LHCN-M2 (cell line): Measurements from ENCODE around the gene VAV2. TPM values are rescaled to one million over a fixed set of nuclear protein-coding genes. Genes with fewer than 3 reads are reported as not detected.

Source experiments
- DNase-seq: peaks from one replicate; pipeline ENCODE4 v3.0.0-alpha.2; 2012; ENCODE audit warnings: low read depth
- total RNA-seq: library from RNA; depleted of rRNA; stranded (reverse); fragments of >200 nt; gene quantifications from 2 replicates; pipeline ENCODE4 v1.2.3, GENCODE V29; 2014

Gene VAV2
- total RNA-seq, 1 experiment from 2014 or later, result 13.0 TPM

- DNase-seq, result no peak
Measured at GRCh38 chr9:133821601-133822429, 170.3 kb downstream of the VAV2 start.

GRCh38 chr9:133819923-133820322 is 172.2 kb downstream of the VAV2 start:
- no peak for DNase-seq

GRCh38 chr9:133818444-133818843 is 173.7 kb downstream of the VAV2 start:
- DNase-seq, result peak; percentile 12

GRCh38 chr9:133815781-133816180 is 176.3 kb downstream of the VAV2 start:
- DNase-seq, result no peak

GRCh38 chr9:133814586-133815208 is 177.4 kb downstream of the VAV2 start:
- DNase-seq, result no peak

- no peak for DNase-seq
Measured at GRCh38 chr9:133813749-133814585, 178.2 kb downstream of the VAV2 start.

GRCh38 chr9:133812941-133813748 is 179.0 kb downstream of the VAV2 start:
- DNase-seq, result no peak

- DNase-seq, result no peak
Measured at GRCh38 chr9:133812077-133812868, 179.9 kb downstream of the VAV2 start.

- DNase-seq, result no peak
Measured at GRCh38 chr9:133811471-133811870, 180.7 kb downstream of the VAV2 start.

GRCh38 chr9:133810556-133811195 is 181.4 kb downstream of the VAV2 start:
- DNase-seq, result no peak

GRCh38 chr9:133809335-133809734 is 182.8 kb downstream of the VAV2 start:
- no peak for DNase-seq

GRCh38 chr9:133807818-133808217 is 184.3 kb downstream of the VAV2 start:
- DNase-seq, result no peak

- DNase-seq, result no peak
Measured at GRCh38 chr9:133807037-133807436, 185.1 kb downstream of the VAV2 start.

- DNase-seq, result no peak
Measured at GRCh38 chr9:133806623-133807010, 185.5 kb downstream of the VAV2 start.

GRCh38 chr9:133805876-133806622 is 186.1 kb downstream of the VAV2 start:
- no peak for DNase-seq

- DNase-seq, result no peak
Measured at GRCh38 chr9:133804199-133804598, 187.9 kb downstream of the VAV2 start.

GRCh38 chr9:133803745-133804144 is 188.4 kb downstream of the VAV2 start:
- DNase-seq, result no peak

- DNase-seq, result peak; percentile 10
Measured at GRCh38 chr9:133803028-133803585, 189.0 kb downstream of the VAV2 start.

- no peak for DNase-seq
Measured at GRCh38 chr9:133801739-133802138, 190.4 kb downstream of the VAV2 start.
